WTC11 (cell line): ENCODE results near the gene ZNF583. TPM values are rescaled to one million over a fixed set of nuclear protein-coding genes. Genes with fewer than 3 reads are reported as not detected.

ENCODE experiments used
- ATAC-seq: fragments of 200-7000 bp; cut with Tn5 transposase; 2 replicates; pipeline ENCODE4 v1.10.0; 2021; ENCODE audit warnings: mild to moderate bottlenecking, moderate library complexity
- CTCF ChIA-PET: fragments of 300-600 bp; sonication (Branson Sonifier 250); formaldehyde crosslinking; loops from one replicate; lab custom pipeline; 2021; ENCODE audit warnings: antibody characterized with exemption; lab: Charles Lee
- POLR2A ChIA-PET: fragments of 350-600 bp; sonication (Branson Sonifier 250); formaldehyde crosslinking; loops from one replicate; lab custom pipeline; 2021; ENCODE audit warnings: antibody characterized with exemption; lab: Charles Lee
- DNase-seq: peaks from one replicate; pipeline ENCODE4 v3.0.0; 2021; ENCODE audit warnings: low spot score
- H3K27ac Mint-ChIP-seq: 2 replicates; pipeline ENCODE4 v1.8.0; 2021; ENCODE audit warnings: mixed read lengths
- H3K27me3 Mint-ChIP-seq: 2 replicates; pipeline ENCODE4 v1.8.0; 2021; ENCODE audit warnings: low read depth, mild to moderate bottlenecking, moderate library complexity, mixed read lengths
- H3K36me3 Mint-ChIP-seq: 2 replicates; pipeline ENCODE4 v1.8.0; 2021; ENCODE audit warnings: mixed read lengths
- H3K4me1 Mint-ChIP-seq: 2 replicates; pipeline ENCODE4 v1.8.0; 2022; ENCODE audit warnings: mixed read lengths
- H3K4me3 Mint-ChIP-seq: 2 replicates; pipeline ENCODE4 v1.8.0; 2021; ENCODE audit warnings: mild to moderate bottlenecking, moderate library complexity, mixed read lengths
- H3K9me3 Mint-ChIP-seq: 2 replicates; pipeline ENCODE4 v1.8.0; 2021; ENCODE audit warnings: mixed read lengths
- FOXP1 ChIP-seq: sonication (generic); formaldehyde crosslinking; IDR thresholded peaks from 2 replicates; pipeline ENCODE4 v1.8.0; 2022; ENCODE audit warnings: missing genetic modification reagents, mild to moderate bottlenecking, moderate library complexity, borderline replicate concordance
- GABPB1 ChIP-seq: sonication (generic); formaldehyde crosslinking; IDR thresholded peaks from 2 replicates; pipeline ENCODE4 v1.8.1; 2023; ENCODE audit warnings: mild to moderate bottlenecking, missing genetic modification reagents
- NFATC4 ChIP-seq: fragments of 250-450 bp; sonication (Bioruptor Pico); IDR thresholded peaks from 2 replicates; pipeline ENCODE4 v1.9.0; 2021; ENCODE audit warnings: mild to moderate bottlenecking
- NFE2L1 ChIP-seq: sonication (generic); formaldehyde crosslinking; IDR thresholded peaks from 2 replicates; pipeline ENCODE4 v1.8.1; 2023; ENCODE audit warnings: missing genetic modification reagents
- OVOL2 ChIP-seq: fragments of 250-450 bp; sonication (Bioruptor Pico); IDR thresholded peaks from 2 replicates; pipeline ENCODE4 v1.9.0; 2021; ENCODE audit warnings: mild to moderate bottlenecking, borderline replicate concordance
- ZNF416 ChIP-seq: fragments of 250-450 bp; sonication (Bioruptor Pico); IDR thresholded peaks from 2 replicates; pipeline ENCODE4 v1.9.0; 2021; ENCODE audit warnings: mild to moderate bottlenecking, inconsistent platforms
- total RNA-seq: library from RNA; stranded (reverse); gene quantifications from 3 replicates; pipeline ENCODE4 v1.2.3, GENCODE V29; 2021
- TF ChIP-seq, protein P1 (sequence below): sonication (generic); formaldehyde crosslinking; IDR thresholded peaks from 2 replicates; pipeline ENCODE4 v1.8.0; 2023; ENCODE audit warnings: missing genetic modification reagents
- TF ChIP-seq, protein P2 (sequence below): sonication (generic); formaldehyde crosslinking; IDR thresholded peaks from 2 replicates; pipeline ENCODE4 v1.8.0; 2022; ENCODE audit warnings: mild to moderate bottlenecking, missing genetic modification reagents
- TF ChIP-seq, protein P3 (sequence below): fragments of 200-600 bp; IDR thresholded peaks from 2 replicates; pipeline ENCODE4 v1.8.0; 2022; ENCODE audit warnings: antibody characterized with exemption
- TF ChIP-seq, protein P4 (sequence below): fragments of 250-450 bp; sonication (Bioruptor Pico); IDR thresholded peaks from 2 replicates; pipeline ENCODE4 v2.1.2; 2022; ENCODE audit warnings: mild to moderate bottlenecking, moderate library complexity
- TF ChIP-seq, protein P5 (sequence below): fragments of 250-450 bp; sonication (Bioruptor Pico); IDR thresholded peaks from 2 replicates; pipeline ENCODE4 v1.8.0; 2021; ENCODE audit warnings: mild to moderate bottlenecking
- TF ChIP-seq, protein P6 (sequence below): fragments of 250-450 bp; sonication (Bioruptor Pico); IDR thresholded peaks from 2 replicates; pipeline ENCODE4 v1.9.0; 2021; ENCODE audit warnings: mild to moderate bottlenecking

ZNF583 gene
- total RNA-seq, 1 experiment from 2014 or later, result 2.3 TPM

DNA sequence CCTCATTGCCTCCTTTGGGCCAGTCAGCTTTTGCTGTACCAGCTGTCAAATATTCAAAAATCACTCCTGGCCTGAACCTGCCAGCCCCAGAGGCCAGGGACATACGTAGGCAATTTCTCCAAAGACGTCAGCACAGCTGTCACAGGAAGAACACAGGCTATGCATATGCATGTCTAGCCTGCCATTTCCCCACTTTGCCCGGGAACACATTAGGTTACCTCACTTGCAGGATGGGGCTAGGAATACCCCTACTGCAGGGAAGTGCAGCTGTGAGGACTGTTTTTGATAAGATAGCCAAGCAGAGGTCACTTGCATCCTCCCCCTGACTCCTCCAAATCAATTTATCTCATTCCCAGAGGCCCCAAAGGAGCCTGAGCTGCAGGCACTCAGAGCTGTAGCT lies 70.2 kb downstream of the ZNF583 start:
- peaks cover 61% of the 10 kb centered on the region for H3K36me3 Mint-ChIP-seq
- ChIA-PET POLR2A (no interaction called here), CTCF (no interaction called here)
- H3K27ac Mint-ChIP-seq, result no peak overlapping the region
- peaks cover 13% of the 10 kb centered on the region; the same call in 1 of the 2 replicates for H3K4me1 Mint-ChIP-seq
- no peak overlapping the region for H3K4me3 Mint-ChIP-seq
- DNase-seq (no peak), ATAC-seq (no peak)
- peaks cover 18% of the 10 kb centered on the region; the same call in 1 of the 2 replicates for H3K27me3 Mint-ChIP-seq
- peaks cover 66% of the 10 kb centered on the region for H3K9me3 Mint-ChIP-seq
- TF ChIP-seq, protein P1, sequence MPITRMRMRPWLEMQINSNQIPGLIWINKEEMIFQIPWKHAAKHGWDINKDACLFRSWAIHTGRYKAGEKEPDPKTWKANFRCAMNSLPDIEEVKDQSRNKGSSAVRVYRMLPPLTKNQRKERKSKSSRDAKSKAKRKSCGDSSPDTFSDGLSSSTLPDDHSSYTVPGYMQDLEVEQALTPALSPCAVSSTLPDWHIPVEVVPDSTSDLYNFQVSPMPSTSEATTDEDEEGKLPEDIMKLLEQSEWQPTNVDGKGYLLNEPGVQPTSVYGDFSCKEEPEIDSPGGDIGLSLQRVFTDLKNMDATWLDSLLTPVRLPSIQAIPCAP (CRISPR knock-in tag), result no peak
- TF ChIP-seq, protein P2, sequence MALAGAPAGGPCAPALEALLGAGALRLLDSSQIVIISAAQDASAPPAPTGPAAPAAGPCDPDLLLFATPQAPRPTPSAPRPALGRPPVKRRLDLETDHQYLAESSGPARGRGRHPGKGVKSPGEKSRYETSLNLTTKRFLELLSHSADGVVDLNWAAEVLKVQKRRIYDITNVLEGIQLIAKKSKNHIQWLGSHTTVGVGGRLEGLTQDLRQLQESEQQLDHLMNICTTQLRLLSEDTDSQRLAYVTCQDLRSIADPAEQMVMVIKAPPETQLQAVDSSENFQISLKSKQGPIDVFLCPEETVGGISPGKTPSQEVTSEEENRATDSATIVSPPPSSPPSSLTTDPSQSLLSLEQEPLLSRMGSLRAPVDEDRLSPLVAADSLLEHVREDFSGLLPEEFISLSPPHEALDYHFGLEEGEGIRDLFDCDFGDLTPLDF (CRISPR knock-in tag), result no peak
- TF ChIP-seq, protein P3, sequence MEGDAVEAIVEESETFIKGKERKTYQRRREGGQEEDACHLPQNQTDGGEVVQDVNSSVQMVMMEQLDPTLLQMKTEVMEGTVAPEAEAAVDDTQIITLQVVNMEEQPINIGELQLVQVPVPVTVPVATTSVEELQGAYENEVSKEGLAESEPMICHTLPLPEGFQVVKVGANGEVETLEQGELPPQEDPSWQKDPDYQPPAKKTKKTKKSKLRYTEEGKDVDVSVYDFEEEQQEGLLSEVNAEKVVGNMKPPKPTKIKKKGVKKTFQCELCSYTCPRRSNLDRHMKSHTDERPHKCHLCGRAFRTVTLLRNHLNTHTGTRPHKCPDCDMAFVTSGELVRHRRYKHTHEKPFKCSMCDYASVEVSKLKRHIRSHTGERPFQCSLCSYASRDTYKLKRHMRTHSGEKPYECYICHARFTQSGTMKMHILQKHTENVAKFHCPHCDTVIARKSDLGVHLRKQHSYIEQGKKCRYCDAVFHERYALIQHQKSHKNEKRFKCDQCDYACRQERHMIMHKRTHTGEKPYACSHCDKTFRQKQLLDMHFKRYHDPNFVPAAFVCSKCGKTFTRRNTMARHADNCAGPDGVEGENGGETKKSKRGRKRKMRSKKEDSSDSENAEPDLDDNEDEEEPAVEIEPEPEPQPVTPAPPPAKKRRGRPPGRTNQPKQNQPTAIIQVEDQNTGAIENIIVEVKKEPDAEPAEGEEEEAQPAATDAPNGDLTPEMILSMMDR, result no peak
- TF ChIP-seq, protein P4, sequence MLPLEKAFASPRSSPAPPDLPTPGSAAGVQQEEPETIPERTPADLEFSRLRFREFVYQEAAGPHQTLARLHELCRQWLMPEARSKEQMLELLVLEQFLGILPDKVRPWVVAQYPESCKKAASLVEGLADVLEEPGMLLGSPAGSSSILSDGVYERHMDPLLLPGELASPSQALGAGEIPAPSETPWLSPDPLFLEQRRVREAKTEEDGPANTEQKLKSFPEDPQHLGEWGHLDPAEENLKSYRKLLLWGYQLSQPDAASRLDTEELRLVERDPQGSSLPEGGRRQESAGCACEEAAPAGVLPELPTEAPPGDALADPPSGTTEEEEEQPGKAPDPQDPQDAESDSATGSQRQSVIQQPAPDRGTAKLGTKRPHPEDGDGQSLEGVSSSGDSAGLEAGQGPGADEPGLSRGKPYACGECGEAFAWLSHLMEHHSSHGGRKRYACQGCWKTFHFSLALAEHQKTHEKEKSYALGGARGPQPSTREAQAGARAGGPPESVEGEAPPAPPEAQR (CRISPR knock-in tag), result no peak
- TF ChIP-seq NFATC4 (CRISPR knock-in tag), result no peak
- TF ChIP-seq ZNF416 (CRISPR knock-in tag), result no peak
- TF ChIP-seq, protein P5, sequence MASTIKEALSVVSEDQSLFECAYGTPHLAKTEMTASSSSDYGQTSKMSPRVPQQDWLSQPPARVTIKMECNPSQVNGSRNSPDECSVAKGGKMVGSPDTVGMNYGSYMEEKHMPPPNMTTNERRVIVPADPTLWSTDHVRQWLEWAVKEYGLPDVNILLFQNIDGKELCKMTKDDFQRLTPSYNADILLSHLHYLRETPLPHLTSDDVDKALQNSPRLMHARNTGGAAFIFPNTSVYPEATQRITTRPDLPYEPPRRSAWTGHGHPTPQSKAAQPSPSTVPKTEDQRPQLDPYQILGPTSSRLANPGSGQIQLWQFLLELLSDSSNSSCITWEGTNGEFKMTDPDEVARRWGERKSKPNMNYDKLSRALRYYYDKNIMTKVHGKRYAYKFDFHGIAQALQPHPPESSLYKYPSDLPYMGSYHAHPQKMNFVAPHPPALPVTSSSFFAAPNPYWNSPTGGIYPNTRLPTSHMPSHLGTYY (CRISPR knock-in tag), result no peak
- TF ChIP-seq, protein P6, sequence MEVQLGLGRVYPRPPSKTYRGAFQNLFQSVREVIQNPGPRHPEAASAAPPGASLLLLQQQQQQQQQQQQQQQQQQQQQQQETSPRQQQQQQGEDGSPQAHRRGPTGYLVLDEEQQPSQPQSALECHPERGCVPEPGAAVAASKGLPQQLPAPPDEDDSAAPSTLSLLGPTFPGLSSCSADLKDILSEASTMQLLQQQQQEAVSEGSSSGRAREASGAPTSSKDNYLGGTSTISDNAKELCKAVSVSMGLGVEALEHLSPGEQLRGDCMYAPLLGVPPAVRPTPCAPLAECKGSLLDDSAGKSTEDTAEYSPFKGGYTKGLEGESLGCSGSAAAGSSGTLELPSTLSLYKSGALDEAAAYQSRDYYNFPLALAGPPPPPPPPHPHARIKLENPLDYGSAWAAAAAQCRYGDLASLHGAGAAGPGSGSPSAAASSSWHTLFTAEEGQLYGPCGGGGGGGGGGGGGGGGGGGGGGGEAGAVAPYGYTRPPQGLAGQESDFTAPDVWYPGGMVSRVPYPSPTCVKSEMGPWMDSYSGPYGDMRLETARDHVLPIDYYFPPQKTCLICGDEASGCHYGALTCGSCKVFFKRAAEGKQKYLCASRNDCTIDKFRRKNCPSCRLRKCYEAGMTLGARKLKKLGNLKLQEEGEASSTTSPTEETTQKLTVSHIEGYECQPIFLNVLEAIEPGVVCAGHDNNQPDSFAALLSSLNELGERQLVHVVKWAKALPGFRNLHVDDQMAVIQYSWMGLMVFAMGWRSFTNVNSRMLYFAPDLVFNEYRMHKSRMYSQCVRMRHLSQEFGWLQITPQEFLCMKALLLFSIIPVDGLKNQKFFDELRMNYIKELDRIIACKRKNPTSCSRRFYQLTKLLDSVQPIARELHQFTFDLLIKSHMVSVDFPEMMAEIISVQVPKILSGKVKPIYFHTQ, result no peak
- TF ChIP-seq GABPB1 (CRISPR knock-in tag), result no peak
- no peak for TF ChIP-seq FOXP1 (CRISPR knock-in tag)

DNA sequence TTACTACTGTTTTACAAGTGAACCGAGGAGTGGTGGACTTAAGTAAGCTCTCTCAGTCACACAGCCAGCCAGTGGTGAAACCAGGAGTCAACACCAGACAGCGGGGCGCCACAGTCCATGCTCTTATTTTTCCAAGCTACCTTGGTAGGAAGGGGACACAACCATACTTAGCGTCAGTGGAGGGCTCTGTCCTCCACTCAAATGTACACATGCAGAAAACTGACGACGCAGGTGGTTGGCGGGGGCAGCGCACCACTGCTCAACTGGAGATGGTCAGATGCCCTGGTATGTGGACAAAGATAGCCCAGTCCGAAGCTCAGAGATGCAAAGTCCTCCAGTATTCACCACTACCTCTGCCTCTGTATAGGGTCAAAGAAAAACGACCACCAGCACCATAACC lies 72.0 kb downstream of the ZNF583 start:
- ChIA-PET POLR2A (no interaction called here), CTCF (no interaction called here)
- Mint-ChIP-seq H3K4me1 (peaks cover 13% of the 10 kb centered on the region; the same call in 1 of the 2 replicates), H3K27me3 (peaks cover 18% of the 10 kb centered on the region; the same call in 1 of the 2 replicates), H3K9me3 (peaks cover 71% of the 10 kb centered on the region), H3K36me3 (peaks cover 53% of the 10 kb centered on the region), H3K27ac (no peak overlapping the region), H3K4me3 (peak overlapping the region; percentile 96)
- no peak for TF ChIP-seq OVOL2 (CRISPR knock-in tag)
- no peak for TF ChIP-seq NFE2L1 (CRISPR knock-in tag)
- ATAC-seq, result no peak
- no peak for DNase-seq

Other genes starting within 250 kb of the ZNF583 start
- not detected in 3 replicates for gene GALP, start 228.3 kb upstream of the ZNF583 start, total RNA-seq
- not detected in 3 replicates for gene ZSCAN5B, start 206.5 kb upstream of the ZNF583 start, total RNA-seq
- gene ZSCAN5C, start 202.1 kb upstream of the ZNF583 start, total RNA-seq, result not detected in 3 replicates
- gene EDDM13, start 131.6 kb upstream of the ZNF583 start, total RNA-seq, result not detected in 3 replicates
- 9.0 to 10.4 TPM (median 9.8 TPM) in 3 replicates for gene ZSCAN5A, start 89.5 kb upstream of the ZNF583 start, total RNA-seq
- gene ZNF582, start 10.8 kb upstream of the ZNF583 start, total RNA-seq, result 3.5 to 5.7 TPM (median 5.2 TPM) in 3 replicates
- gene ZNF667, start 73.0 kb downstream of the ZNF583 start, total RNA-seq, result 9.7 to 14.4 TPM (median 10.8 TPM) in 3 replicates
- gene ZNF471, start 103.5 kb downstream of the ZNF583 start, total RNA-seq, result 0.98 to 1.5 TPM (median 1.5 TPM) in 3 replicates
- 2.8 to 4.6 TPM (median 3.7 TPM) in 3 replicates for gene ZFP28, start 134.6 kb downstream of the ZNF583 start, total RNA-seq
- 6.0 to 6.5 TPM (median 6.2 TPM) in 3 replicates for gene ZNF470, start 163.1 kb downstream of the ZNF583 start, total RNA-seq
- gene ZNF71, start 191.0 kb downstream of the ZNF583 start, total RNA-seq, result 6.7 to 8.0 TPM (median 7.0 TPM) in 3 replicates
- 0.15 to 0.39 TPM (median 0.34 TPM) in 3 replicates for gene SMIM17, start 238.8 kb downstream of the ZNF583 start, total RNA-seq